Measurements from ENCODE around the gene TOX3. TPM values are rescaled to one million over a fixed set of nuclear protein-coding genes. Genes with fewer than 3 reads are reported as not detected.

The TOX3 gene
- total and polyA plus RNA-seq, 2 of the 13 experiments (the other 11 are each of a cell fraction or from before 2014, with no cell fraction given), result 14.5 to 98.6 TPM

- FAIRE-seq (no peak), ATAC-seq (no peak), DNase-seq (ENCODE audit: low spot score) (no peak)
- BruUV-seq (replicated peaks), result no TSS peak
- H3K9ac ChIP-seq (ENCODE audit: insufficient read depth, low read depth, low read length), result peak overlapping the region; percentile 12; the same call in 1 of the 2 replicates
- peaks cover 100% of the 10 kb centered on the region for H3K4me1 ChIP-seq (ENCODE audit: insufficient read depth, low read length)
- no peaks in the 10 kb centered on the region for H3K9me3 ChIP-seq (ENCODE audit: low read length)
- peaks cover 2% of the 10 kb centered on the region for H3K79me2 ChIP-seq (ENCODE audit: insufficient read depth, low read length)
- ChIA-PET CTCF (ENCODE audit: low intra/inter-chr PET ratio, low total read pairs) (no interaction called here), POLR2A (interaction anchor here (1.6 to 2.2 kb wide), 5 partner anchors 9 to 17 kb away, joined by 7 to 15 read pairs (median 11); partner anchors contain the start of gene TOX3)
- no peaks in the 10 kb centered on the region for H3K36me3 ChIP-seq (replicated peaks in 1 of 2; ENCODE audit: control insufficient read depth in 1 of 2, insufficient read depth in 2 of 2, low read length in 2 of 2)
- H2AFZ ChIP-seq (ENCODE audit: low read length), result no peak overlapping the region
- no peaks in the 10 kb centered on the region for H4K20me1 ChIP-seq (ENCODE audit: insufficient read depth, low read length)
- 90% methylated on average over 3 of the region's 3 CpGs for WGBS (ENCODE audit: low lambda C conversion rate)
- in situ Hi-C loops (cut with HindIII; ENCODE audit: extremely low pct_ligation_motif_present, low pct_unique_long_range_greater_than_20kb), result no loop called here
- H3K27me3 ChIP-seq (ENCODE audit: control insufficient read depth in 1 of 2, insufficient read depth in 2 of 2, low read length in 2 of 2), result no peaks in the 10 kb centered on the region
- H3K4me3 ChIP-seq (replicated peaks in 1 of 3; ENCODE audit: insufficient read depth in 1 of 3, low read depth in 2 of 3, low read length in 3 of 3), result no peak overlapping the region
- H3K4me2 ChIP-seq (ENCODE audit: low read depth, low read length), result peak overlapping the region; percentile 44
- peak overlapping the region; percentile 39 for H3K27ac ChIP-seq (ENCODE audit: extremely low read length, insufficient read depth, low read length)
- intact Hi-C loops (cut with micrococcal nuclease; ENCODE audit: unreplicated experiment), result loop anchor here (2.0 kb wide), 1 partner anchor 15 kb away; no protein-coding TSS in a partner anchor
- TF ChIP-seq ZNF841 (CRISPR knock-in tag; IDR thresholded peaks at IDR 0.05; ENCODE audit: borderline replicate concordance) (no peak), THRA (CRISPR knock-in tag; IDR thresholded peaks at IDR 0.05; ENCODE audit: borderline replicate concordance) (no peak), TEF (CRISPR knock-in tag; IDR thresholded peaks at IDR 0.05) (no peak), ADNP (CRISPR knock-in tag; IDR thresholded peaks at IDR 0.05) (0 out of 2 replicates have a peak, but pooled peaks have one; percentile 35), FOSL2 (CRISPR knock-in tag; IDR thresholded peaks at IDR 0.05) (no peak), HDAC2 (CRISPR knock-in tag; IDR thresholded peaks at IDR 0.05) (0 out of 2 replicates have a peak, but pooled peaks have one; percentile 27), JDP2 (CRISPR knock-in tag; IDR thresholded peaks at IDR 0.05; ENCODE audit: borderline replicate concordance) (no peak), ZNF34 (CRISPR knock-in tag; IDR thresholded peaks at IDR 0.05; ENCODE audit: borderline replicate concordance) (no peak), ZNF83 (CRISPR knock-in tag; IDR thresholded peaks at IDR 0.05; ENCODE audit: borderline replicate concordance) (0 out of 2 replicates have a peak, but pooled peaks have one; percentile 55), ZNF280D (CRISPR knock-in tag; IDR thresholded peaks at IDR 0.05) (no peak; the same call in 1 of the 2 replicates), ZNF263 (CRISPR knock-in tag; IDR thresholded peaks at IDR 0.05) (no peak), ZFX (CRISPR knock-in tag; IDR thresholded peaks at IDR 0.05; ENCODE audit: low read depth) (peak; percentile 23; the same call in 1 of the 2 replicates), FOXO4 (CRISPR knock-in tag; conservative IDR thresholded peaks at IDR 0.05) (0 out of 2 replicates have a peak, but pooled peaks have one; percentile 52), SOX5 (CRISPR knock-in tag; IDR thresholded peaks at IDR 0.05; ENCODE audit: borderline replicate concordance) (no peak), ZNF619 (CRISPR knock-in tag; IDR thresholded peaks at IDR 0.05) (0 out of 2 replicates have a peak, but pooled peaks have one; percentile 37), ARNT (IDR thresholded peaks at IDR 0.05) (no peak), TGIF2 (CRISPR knock-in tag; IDR thresholded peaks at IDR 0.05) (0 out of 2 replicates have a peak, but pooled peaks have one; percentile 52), ERF (CRISPR knock-in tag; IDR thresholded peaks at IDR 0.05) (no peak)
These were observed 17.0 kb upstream of the TOX3 start for GRCh38 chr16:52563767-52564611.
